IMR-90 (cell line): ENCODE measurements around the gene BSND. TPM values are rescaled to one million over a fixed set of nuclear protein-coding genes. Genes with fewer than 3 reads are reported as not detected.
A peak's percentile ranks its signal among the peaks of the same experiment; 100 is the strongest.

Experiments used
- ATAC-seq: fragments of 200-7000 bp; cut with Tn5 transposase; 2 replicates; pipeline ENCODE4 v1.9.1; 2020; ENCODE audit warnings: low read depth, mild to moderate bottlenecking, moderate library complexity
- BruUV-seq: library from RNA; stranded (reverse); fragments of 400-500 nt; replicated peaks from 2 replicates; lab custom pipeline; 2021; lab: Mats Ljungman, UMichigan
- CTCF ChIA-PET: fragments of 300-600 bp; formaldehyde crosslinking; extraction: SDS; loops from one replicate; lab custom pipeline; 2021; ENCODE audit warnings: antibody characterized with exemption; lab: Yijun Ruan, JAX
- POLR2A ChIA-PET: fragments of 300-600 bp; sonication (Branson Sonifier 250); formaldehyde crosslinking; loops from one replicate; lab custom pipeline; 2022; ENCODE audit warnings: antibody characterized with exemption; ENCODE audit not compliant: unreplicated experiment; lab: Charles Lee
- DNase-seq: peaks from one replicate; pipeline ENCODE4 v3.0.0; 2013
- H2AFZ ChIP-seq: replicated peaks from 2 replicates; pipeline ENCODE3; 2013; ENCODE audit warnings: low read length, mild to moderate bottlenecking; ENCODE audit not compliant: poor library complexity
- H2AK5ac ChIP-seq: 2 replicates; pipeline ENCODE4 v1.6.1; 2013; ENCODE audit warnings: low read depth, low read length, inconsistent platforms
- H2AK9ac ChIP-seq: replicated peaks from 2 replicates; pipeline ENCODE3; 2013; ENCODE audit warnings: mild to moderate bottlenecking, low read depth, low read length, moderate library complexity; ENCODE audit not compliant: poor library complexity
- H2BK120ac ChIP-seq: 2 replicates; pipeline ENCODE4 v1.6.1; 2013; ENCODE audit warnings: low read depth, low read length, inconsistent platforms
- H2BK15ac ChIP-seq: 3 replicates; pipeline ENCODE4 v1.6.1; 2013; ENCODE audit warnings: low read depth, low read length, inconsistent platforms
- H2BK20ac ChIP-seq: 2 replicates; pipeline ENCODE4 v1.6.1; 2013; ENCODE audit warnings: low read depth, mild to moderate bottlenecking, inconsistent platforms, low read length, moderate library complexity
- H2BK5ac ChIP-seq: 2 replicates; pipeline ENCODE4 v1.6.1; 2013; ENCODE audit warnings: mild to moderate bottlenecking, low read depth, low read length, inconsistent platforms; ENCODE audit not compliant: poor library complexity, severe bottlenecking
- H3K14ac ChIP-seq: replicated peaks from 2 replicates; pipeline ENCODE4 v1.6.1; 2013; ENCODE audit warnings: low read depth, low read length, inconsistent platforms
- H3K18ac ChIP-seq: 2 replicates; pipeline ENCODE4 v1.6.1; 2013; ENCODE audit warnings: low read depth, low read length, control low read depth
- H3K23ac ChIP-seq: 2 replicates; pipeline ENCODE4 v1.6.1; 2013; ENCODE audit warnings: low read depth, low read length, inconsistent platforms
- H3K27ac ChIP-seq: 2 replicates; pipeline ENCODE4 v1.5.1; 2013; ENCODE audit warnings: mild to moderate bottlenecking, control low read depth, low read length; ENCODE audit not compliant: insufficient read depth
- H3K27me3 ChIP-seq: 2 replicates; pipeline ENCODE4 v1.6.1; 2013; ENCODE audit warnings: low read length; ENCODE audit not compliant: control insufficient read depth, insufficient read depth
- H3K36me3 ChIP-seq: 2 replicates; pipeline ENCODE4 v1.6.1; 2013; ENCODE audit warnings: low read length, mixed read lengths; ENCODE audit not compliant: control insufficient read depth, insufficient read depth
- H3K4ac ChIP-seq: 2 replicates; pipeline ENCODE4 v1.6.1; 2013; ENCODE audit warnings: low read depth, low read length, inconsistent platforms
- H3K4me1 ChIP-seq: 2 replicates; pipeline ENCODE4 v1.6.1; 2013; ENCODE audit warnings: low read length, mixed read lengths; ENCODE audit not compliant: control insufficient read depth, insufficient read depth
- H3K4me2 ChIP-seq: 2 replicates; pipeline ENCODE4 v1.6.1; 2013; ENCODE audit warnings: low read depth, mild to moderate bottlenecking, control low read depth, low read length, moderate library complexity
- H3K4me3 ChIP-seq: 2 replicates; pipeline ENCODE4 v1.5.1; 2013; ENCODE audit warnings: low read depth, mild to moderate bottlenecking, control low read depth, low read length, moderate library complexity; ENCODE audit not compliant: insufficient read depth
- H3K56ac ChIP-seq: 2 replicates; pipeline ENCODE4 v1.6.1; 2013; ENCODE audit warnings: low read length, inconsistent platforms; ENCODE audit not compliant: insufficient read depth; ENCODE audit errors: extremely low read depth
- H3K79me1 ChIP-seq, 2 experiments: 2 replicates each; pipeline ENCODE4 v1.6.1; 2013; ENCODE audit warnings: low read length in 2 of 2, inconsistent platforms in 1 of 2, low read depth in 1 of 2
- H3K9ac ChIP-seq: 2 replicates; pipeline ENCODE4 v1.6.1; 2013; ENCODE audit warnings: low read depth, low read length, control low read depth
- H3K9me1 ChIP-seq: 2 replicates; pipeline ENCODE4 v1.6.1; 2013; ENCODE audit warnings: low read length, inconsistent platforms; ENCODE audit not compliant: insufficient read depth
- H3K9me3 ChIP-seq: 2 replicates; pipeline ENCODE4 v1.6.1; 2013; ENCODE audit warnings: low read length; ENCODE audit not compliant: control insufficient read depth, insufficient read depth
- H4K20me1 ChIP-seq: 2 replicates; pipeline ENCODE4 v1.6.1; 2013; ENCODE audit warnings: low read length, inconsistent platforms; ENCODE audit not compliant: insufficient read depth
- H4K5ac ChIP-seq: 2 replicates; pipeline ENCODE4 v1.6.1; 2013; ENCODE audit warnings: mild to moderate bottlenecking, low read depth, low read length, control low read depth
- H4K8ac ChIP-seq, 2 experiments: 2 replicates each; pipeline ENCODE4 v1.6.1; 2013; ENCODE audit warnings: low read depth in 2 of 2, low read length in 2 of 2, control low read depth in 1 of 2, inconsistent platforms in 1 of 2
- H4K91ac ChIP-seq: 2 replicates; pipeline ENCODE4 v1.6.1; 2013; ENCODE audit warnings: low read depth, low read length, inconsistent platforms; ENCODE audit not compliant: insufficient read depth
- BHLHE40 ChIP-seq: fragments of 150-350 bp; IDR thresholded peaks from 2 replicates; pipeline ENCODE4 v1.6.1; 2016; ENCODE audit warnings: mild to moderate bottlenecking, low read depth, low read length
- CEBPB ChIP-seq: IDR thresholded peaks from 2 replicates; pipeline ENCODE4 v1.6.1; 2012; ENCODE audit warnings: low read depth, low read length, improper control_type of control experiment
- CHD1 ChIP-seq: IDR thresholded peaks from 2 replicates; pipeline ENCODE4 v1.6.1; 2012; ENCODE audit warnings: low read depth, low read length, improper control_type of control experiment
- ELK1 ChIP-seq: fragments of 150-350 bp; IDR thresholded peaks from 2 replicates; pipeline ENCODE4 v1.6.1; 2016; ENCODE audit warnings: low read depth, mild to moderate bottlenecking, low read length, moderate library complexity, borderline replicate concordance
- FOS ChIP-seq: fragments of 150-350 bp; IDR thresholded peaks from 2 replicates; pipeline ENCODE4 v1.6.1; 2016; ENCODE audit warnings: low read depth, low read length
- MAFK ChIP-seq: IDR thresholded peaks from 2 replicates; pipeline ENCODE4 v1.6.1; 2012; ENCODE audit warnings: low read depth, low read length, improper control_type of control experiment
- MAZ ChIP-seq: IDR thresholded peaks from 2 replicates; pipeline ENCODE4 v1.6.1; 2012; ENCODE audit warnings: low read depth, mild to moderate bottlenecking, low read length, improper control_type of control experiment, moderate library complexity, borderline replicate concordance
- MXI1 ChIP-seq: IDR thresholded peaks from 2 replicates; pipeline ENCODE4 v1.6.1; 2012; ENCODE audit warnings: low read depth, mild to moderate bottlenecking, low read length, moderate library complexity, borderline replicate concordance
- NFE2L2 ChIP-seq: fragments of 150-350 bp; IDR thresholded peaks from 2 replicates; pipeline ENCODE4 v1.6.1; 2016; ENCODE audit warnings: low read depth, mild to moderate bottlenecking, low read length
- POLR2A ChIP-seq: IDR thresholded peaks from 2 replicates; pipeline ENCODE4 v1.6.1; 2012; ENCODE audit warnings: mild to moderate bottlenecking, low read depth, low read length
- RAD21 ChIP-seq: IDR thresholded peaks from 2 replicates; pipeline ENCODE4 v1.6.1; 2012; ENCODE audit warnings: low read length, improper control_type of control experiment
- RCOR1 ChIP-seq: IDR thresholded peaks from 2 replicates; pipeline ENCODE4 v1.6.1; 2012; ENCODE audit warnings: mild to moderate bottlenecking, low read length, improper control_type of control experiment; ENCODE audit not compliant: insufficient replicate concordance
- RFX5 ChIP-seq: IDR thresholded peaks from 2 replicates; pipeline ENCODE4 v1.8.0; 2012; ENCODE audit warnings: low read depth, mild to moderate bottlenecking, low read length, moderate library complexity
- SMC3 ChIP-seq: fragments of 150-350 bp; IDR thresholded peaks from 2 replicates; pipeline ENCODE4 v1.6.1; 2016; ENCODE audit warnings: low read depth, mild to moderate bottlenecking, antibody characterized with exemption, low read length, moderate library complexity
- WGBS, 2 experiments: methylation state at CpG; one replicate each; pipeline versions ENCODE4 v1.1.5 to v1.1.7; 2013; ENCODE audit warnings: missing lambda C conversion rate in 2 of 2; ENCODE audit not compliant: insufficient read length in 1 of 2; ENCODE audit errors: extremely low coverage in 2 of 2; 5-methylcytosine and 5-hydroxymethylcytosine counted together
- dilution Hi-C: fragments of 300-500 bp; cut with HindIII; formaldehyde crosslinking; loops from one replicate; pipeline ENCODE4 v1.14.3; 2018; ENCODE audit warnings: low sequenced_read_pairs; ENCODE audit not compliant: unreplicated experiment
- in situ Hi-C: fragments of 300-500 bp; cut with MboI; formaldehyde crosslinking; loops from 3 replicates; pipeline ENCODE4 v1.14.3; 2019; ENCODE audit warnings: low sequenced_read_pairs, inconsistent platforms, mixed read lengths
- intact Hi-C: fragments of 100-400 bp; cut with micrococcal nuclease; formaldehyde crosslinking; loops from 2 replicates; pipeline ENCODE4 v1.10.0; 2022
- polyA plus RNA-seq, 3 experiments: library from polyadenylated mRNA; depleted of rRNA; stranded (reverse); fragments of >200 nt; gene quantifications; 2 replicates each; pipeline ENCODE4 v1.2.3, GENCODE V29; 2012; ENCODE audit warnings: low replicate concordance in 1 of 3
- total RNA-seq: library from RNA; depleted of rRNA; stranded (reverse); fragments of >200 nt; gene quantifications from 2 replicates; pipeline ENCODE4 v1.2.3, GENCODE V29; 2012
- TF ChIP-seq, protein P1 (sequence below): fragments of 150-350 bp; IDR thresholded peaks from 2 replicates; pipeline ENCODE4 v1.6.1; 2017; ENCODE audit warnings: mild to moderate bottlenecking, antibody characterized with exemption, low read length, low read depth
- TF ChIP-seq, protein P2 (sequence below): conservative IDR thresholded peaks from 2 replicates; pipeline ENCODE4 v1.5.1; 2012; ENCODE audit warnings: mild to moderate bottlenecking, low read depth, low read length, improper control_type of control experiment

BSND gene
- total and polyA plus RNA-seq, 2 of the 4 experiments (the other 2 are of a cell fraction): not detected

DNA sequence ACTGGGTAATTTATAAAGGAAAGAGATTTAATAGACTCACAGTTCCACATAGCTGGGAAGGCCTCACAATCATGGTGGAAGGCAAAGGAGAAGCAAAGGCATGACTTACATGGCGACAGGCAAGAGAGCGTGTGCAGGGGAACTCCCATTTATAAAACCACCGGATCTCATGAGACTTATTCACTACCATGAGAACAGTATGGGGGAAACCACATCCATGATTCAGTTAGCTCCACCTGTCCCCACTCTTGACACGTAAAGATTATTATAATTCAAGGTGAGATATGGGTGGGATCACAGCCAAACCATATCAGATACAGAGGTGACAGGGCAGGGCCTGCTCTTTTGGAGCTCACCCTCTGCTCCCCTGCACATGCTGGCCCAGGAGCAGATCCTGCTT, 49.7 kb upstream of the BSND start:
- intact Hi-C loops: no loop called here
- no peak overlapping the region for H3K27ac ChIP-seq

More for the DNA sequence above, 49.7 kb upstream of the BSND start:
- H3K4ac ChIP-seq: no peak overlapping the region
- no peak for TF ChIP-seq RAD21
- no peak for TF ChIP-seq ELK1
- TF ChIP-seq BHLHE40: no peak
- TF ChIP-seq RCOR1: no peak
- no peak for TF ChIP-seq RFX5
- no peak for TF ChIP-seq CHD1
- no peak for TF ChIP-seq SMC3
- TF ChIP-seq POLR2A: no peak
- TF ChIP-seq, protein P1, sequence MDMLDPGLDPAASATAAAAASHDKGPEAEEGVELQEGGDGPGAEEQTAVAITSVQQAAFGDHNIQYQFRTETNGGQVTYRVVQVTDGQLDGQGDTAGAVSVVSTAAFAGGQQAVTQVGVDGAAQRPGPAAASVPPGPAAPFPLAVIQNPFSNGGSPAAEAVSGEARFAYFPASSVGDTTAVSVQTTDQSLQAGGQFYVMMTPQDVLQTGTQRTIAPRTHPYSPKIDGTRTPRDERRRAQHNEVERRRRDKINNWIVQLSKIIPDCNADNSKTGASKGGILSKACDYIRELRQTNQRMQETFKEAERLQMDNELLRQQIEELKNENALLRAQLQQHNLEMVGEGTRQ: no peak
- TF ChIP-seq, protein P2, sequence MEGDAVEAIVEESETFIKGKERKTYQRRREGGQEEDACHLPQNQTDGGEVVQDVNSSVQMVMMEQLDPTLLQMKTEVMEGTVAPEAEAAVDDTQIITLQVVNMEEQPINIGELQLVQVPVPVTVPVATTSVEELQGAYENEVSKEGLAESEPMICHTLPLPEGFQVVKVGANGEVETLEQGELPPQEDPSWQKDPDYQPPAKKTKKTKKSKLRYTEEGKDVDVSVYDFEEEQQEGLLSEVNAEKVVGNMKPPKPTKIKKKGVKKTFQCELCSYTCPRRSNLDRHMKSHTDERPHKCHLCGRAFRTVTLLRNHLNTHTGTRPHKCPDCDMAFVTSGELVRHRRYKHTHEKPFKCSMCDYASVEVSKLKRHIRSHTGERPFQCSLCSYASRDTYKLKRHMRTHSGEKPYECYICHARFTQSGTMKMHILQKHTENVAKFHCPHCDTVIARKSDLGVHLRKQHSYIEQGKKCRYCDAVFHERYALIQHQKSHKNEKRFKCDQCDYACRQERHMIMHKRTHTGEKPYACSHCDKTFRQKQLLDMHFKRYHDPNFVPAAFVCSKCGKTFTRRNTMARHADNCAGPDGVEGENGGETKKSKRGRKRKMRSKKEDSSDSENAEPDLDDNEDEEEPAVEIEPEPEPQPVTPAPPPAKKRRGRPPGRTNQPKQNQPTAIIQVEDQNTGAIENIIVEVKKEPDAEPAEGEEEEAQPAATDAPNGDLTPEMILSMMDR: no peak
- TF ChIP-seq MAFK: no peak
- TF ChIP-seq CEBPB: no peak
- no peak for TF ChIP-seq MAZ
- TF ChIP-seq MXI1: no peak
- no peak for TF ChIP-seq FOS
- no peak for TF ChIP-seq NFE2L2
- ChIA-PET POLR2A (no interaction called here), CTCF (interaction anchor here (5.0 kb wide), 1 partner anchor 73 kb away, joined by 35 read pairs; no protein-coding TSS in a partner anchor)
- H3K36me3 ChIP-seq: no peaks in the 10 kb centered on the region
- H3K4me2 ChIP-seq: no peak overlapping the region
- dilution Hi-C loops (no loop called here), in situ Hi-C loops (no loop called here)
- H4K8ac ChIP-seq: no peak overlapping the region
- no peak overlapping the region for H3K4me3 ChIP-seq
- DNase-seq: no peak
- ATAC-seq: no peak
- no peak overlapping the region for H4K5ac ChIP-seq
- no peak overlapping the region for H3K9ac ChIP-seq
- H2AFZ ChIP-seq: peak overlapping the region; percentile 34
- H3K79me1 ChIP-seq: no peaks in the 10 kb centered on the region
- no peak overlapping the region for H2BK5ac ChIP-seq
- no peaks in the 10 kb centered on the region; the same call in 1 of the 2 replicates for H4K20me1 ChIP-seq
- 0 out of 2 replicates have a peak, but pooled peaks cover 5% of the 10 kb centered on the region for H3K9me1 ChIP-seq
- no peak overlapping the region for H3K56ac ChIP-seq
- no peak overlapping the region for H3K18ac ChIP-seq
- no peaks in the 10 kb centered on the region for H3K9me3 ChIP-seq
- no peak overlapping the region for H2AK9ac ChIP-seq
- no peak overlapping the region for H3K23ac ChIP-seq
- H2BK15ac ChIP-seq: no peak overlapping the region
- no peak overlapping the region for H2BK20ac ChIP-seq
- peaks cover 8% of the 10 kb centered on the region for H3K4me1 ChIP-seq
- H4K91ac ChIP-seq: no peak overlapping the region
- no peaks in the 10 kb centered on the region; the same call in 1 of the 2 replicates for H3K27me3 ChIP-seq
- no peak overlapping the region for H2AK5ac ChIP-seq
- H3K14ac ChIP-seq: no peak overlapping the region
- no CpG with 5 or more reads among the region's 4 CpGs for WGBS, 2 experiments
- no peak overlapping the region for H2BK120ac ChIP-seq
- no TSS peak for BruUV-seq
